HG03196 (cell line): ENCODE results near the gene GNG7.
"Not testable (repeated sequence)": the region's sequence is repeated elsewhere in the genome, so short reads cannot be mapped to it uniquely, and the experiment has no call there.

Experiments
- ATAC-seq: cut with Tn5 transposase; IDR thresholded peaks from one replicate; pipeline ENCODE4 v1.9.1; 2021; ENCODE audit not compliant: unreplicated experiment

The GNG7 gene

GRCh38 chr19:2646866-2647535, 55.5 kb downstream of the GNG7 start:
- ATAC-seq, result no peak

DNA sequence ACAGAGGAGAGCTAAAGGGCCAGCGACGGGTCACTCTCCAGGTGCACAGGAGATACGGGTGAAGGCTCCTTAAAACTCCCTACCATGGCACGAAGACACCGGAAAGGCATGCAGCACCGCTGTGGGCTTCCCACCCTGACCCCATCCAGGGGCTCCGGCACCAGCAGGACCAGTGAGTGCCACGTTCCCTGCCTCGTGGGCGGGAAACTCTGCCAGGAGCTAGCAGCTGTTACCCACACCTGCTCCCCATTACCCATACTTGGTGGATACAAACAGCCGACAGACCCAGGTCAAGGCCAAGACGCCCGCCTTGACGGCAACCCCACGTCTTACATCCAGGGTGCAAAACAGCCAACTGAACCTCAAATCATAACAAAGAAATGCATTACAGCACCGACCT, 56.7 kb downstream of the GNG7 start:
- ATAC-seq, result no peak

- ATAC-seq, result not testable (repeated sequence)
Measured at GRCh38 chr19:2643123-2643737, 59.3 kb downstream of the GNG7 start.

GRCh38 chr19:2641332-2641698, 61.2 kb downstream of the GNG7 start:
- no peak for ATAC-seq

DNA sequence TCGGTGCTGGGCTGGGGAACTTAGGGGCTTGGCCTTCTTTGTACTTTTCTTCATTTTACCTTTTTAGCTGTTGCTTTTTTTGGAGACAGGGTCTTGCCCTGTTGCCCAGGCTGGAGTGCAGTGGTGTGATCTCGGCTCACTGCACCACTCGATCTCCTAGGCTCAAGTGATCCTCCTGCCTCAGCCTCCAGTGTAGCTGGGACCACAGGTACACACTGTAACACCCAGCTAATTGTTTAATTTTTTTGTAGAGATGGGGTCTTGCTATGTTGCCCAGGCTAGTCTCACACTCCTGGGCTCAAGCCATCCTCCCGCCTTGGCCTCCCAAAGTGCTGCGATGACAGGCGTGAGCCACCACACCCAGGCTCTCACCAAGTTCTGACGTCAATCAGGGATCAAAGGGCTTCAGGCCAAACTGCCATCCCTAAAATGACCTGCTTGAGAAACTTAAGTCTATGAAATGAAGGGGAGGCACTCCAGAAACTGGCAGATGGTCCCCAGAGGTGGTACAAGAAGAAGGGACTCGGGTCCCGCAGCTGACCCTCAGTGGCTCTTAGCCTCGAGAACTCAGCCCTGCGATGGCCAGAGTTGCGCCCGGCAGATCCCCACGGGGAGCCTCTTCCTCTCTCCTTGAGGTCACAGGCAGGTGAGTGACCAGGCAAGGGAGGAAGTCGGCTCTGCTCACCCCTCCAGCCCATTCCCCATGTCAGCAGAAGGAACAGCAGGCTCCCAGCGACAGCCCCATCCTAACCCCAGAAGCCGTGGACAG, 61.7 kb downstream of the GNG7 start:
- ATAC-seq, result no peak

DNA sequence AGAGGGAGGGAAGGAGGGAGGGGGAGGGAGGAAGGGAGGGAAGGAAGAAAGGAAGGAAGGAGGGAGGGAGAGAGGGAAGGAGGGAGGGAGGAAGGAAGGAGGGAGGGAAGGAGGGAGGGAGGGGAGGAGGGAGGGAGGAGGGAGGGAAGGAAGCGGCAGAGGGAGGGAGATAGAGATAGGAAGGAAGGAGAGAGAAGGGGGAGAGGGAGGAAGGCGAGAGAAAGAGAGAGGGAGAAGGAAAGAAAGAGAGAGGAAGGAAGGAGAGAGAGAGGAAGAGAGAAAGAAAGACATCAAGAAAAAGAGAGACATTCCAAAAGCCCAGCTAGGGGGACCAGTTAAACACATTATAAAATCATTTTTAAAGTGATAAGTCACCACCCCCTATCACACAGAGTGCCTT, 62.5 kb downstream of the GNG7 start:
- no peak for ATAC-seq

DNA sequence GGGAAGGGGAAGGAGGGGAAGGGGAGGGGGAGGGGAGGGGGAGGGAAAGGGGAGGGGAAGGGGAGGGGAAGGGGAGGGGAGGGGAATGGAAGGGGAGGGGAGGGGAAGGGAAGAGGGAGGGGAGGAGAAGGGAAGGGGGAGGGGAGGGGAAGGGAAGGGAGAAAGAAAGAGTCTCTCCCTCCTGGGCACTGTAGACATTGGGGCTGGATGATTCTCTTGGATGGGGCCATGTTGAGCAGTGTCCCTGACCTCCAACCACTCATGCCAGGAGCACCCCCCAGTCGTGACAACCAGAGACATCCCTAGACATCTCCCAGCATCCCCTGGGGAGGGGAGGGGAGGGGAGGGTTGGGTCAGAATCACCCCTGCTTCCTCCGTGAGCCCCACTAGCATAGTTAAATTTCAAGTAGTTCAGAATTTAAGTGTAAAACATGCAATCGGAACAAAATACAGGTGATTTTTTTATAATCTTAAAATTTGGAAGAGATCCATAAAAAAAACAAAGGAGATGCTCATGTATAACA, 64.0 kb downstream of the GNG7 start:
- no peak for ATAC-seq

GRCh38 chr19:2636897-2637683, 65.4 kb downstream of the GNG7 start:
- ATAC-seq, result no peak

DNA sequence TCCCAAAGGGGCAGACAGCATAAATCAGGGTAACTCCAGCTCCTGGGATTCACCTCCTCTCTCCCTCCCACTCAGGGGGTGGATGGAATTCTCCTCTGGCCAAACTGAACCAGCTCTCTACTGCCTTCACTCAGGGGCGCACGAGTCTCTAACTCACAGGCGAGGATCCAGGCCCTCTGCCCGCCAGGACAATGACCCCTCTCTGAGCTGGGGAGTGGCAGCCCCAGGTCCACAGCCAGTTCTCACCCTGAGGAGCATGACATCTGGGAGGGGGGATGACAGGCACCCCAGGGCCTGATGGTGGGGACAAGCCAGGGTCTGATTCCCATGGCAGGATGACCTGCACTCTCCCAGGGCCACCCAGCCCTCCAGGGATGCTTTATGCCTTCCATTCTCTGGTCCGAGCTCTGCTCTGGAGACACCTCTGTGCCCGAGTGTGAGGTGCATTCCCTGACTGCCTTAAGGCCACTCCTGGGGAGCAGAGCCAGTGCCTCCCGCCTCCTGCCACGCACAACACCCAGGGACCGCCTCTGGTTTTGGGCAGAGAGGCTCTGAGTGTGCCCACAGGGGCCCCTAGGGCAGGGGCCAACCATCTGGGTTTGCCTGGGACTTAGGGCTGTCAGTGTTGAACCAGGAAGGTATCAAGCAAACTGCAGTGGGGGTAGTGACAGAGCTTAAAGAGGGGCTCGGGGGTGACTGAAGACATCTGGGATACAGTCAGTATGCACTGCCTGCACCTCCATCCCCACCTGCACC, 66.2 kb downstream of the GNG7 start:
- no peak for ATAC-seq

DNA sequence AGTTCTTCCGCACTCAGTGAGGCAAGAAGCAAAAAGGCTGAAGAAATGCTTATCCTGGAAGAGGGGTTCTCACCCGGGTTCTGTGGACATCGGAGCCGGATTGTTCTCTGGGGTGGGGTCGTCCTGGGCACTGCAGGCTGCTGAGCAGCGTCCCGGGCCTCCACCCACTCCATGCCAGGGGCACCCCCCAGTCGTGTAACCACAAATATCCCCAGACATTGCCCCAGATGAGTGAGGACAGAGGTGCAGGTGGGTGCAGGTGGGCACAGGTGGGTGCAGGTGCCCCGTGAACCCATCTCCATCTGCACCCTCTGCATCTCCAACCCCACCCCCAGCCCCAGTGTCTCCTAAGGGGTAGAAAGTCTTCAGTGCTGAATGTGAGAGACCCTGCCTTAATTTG, 67.5 kb downstream of the GNG7 start:
- ATAC-seq, result no peak

DNA sequence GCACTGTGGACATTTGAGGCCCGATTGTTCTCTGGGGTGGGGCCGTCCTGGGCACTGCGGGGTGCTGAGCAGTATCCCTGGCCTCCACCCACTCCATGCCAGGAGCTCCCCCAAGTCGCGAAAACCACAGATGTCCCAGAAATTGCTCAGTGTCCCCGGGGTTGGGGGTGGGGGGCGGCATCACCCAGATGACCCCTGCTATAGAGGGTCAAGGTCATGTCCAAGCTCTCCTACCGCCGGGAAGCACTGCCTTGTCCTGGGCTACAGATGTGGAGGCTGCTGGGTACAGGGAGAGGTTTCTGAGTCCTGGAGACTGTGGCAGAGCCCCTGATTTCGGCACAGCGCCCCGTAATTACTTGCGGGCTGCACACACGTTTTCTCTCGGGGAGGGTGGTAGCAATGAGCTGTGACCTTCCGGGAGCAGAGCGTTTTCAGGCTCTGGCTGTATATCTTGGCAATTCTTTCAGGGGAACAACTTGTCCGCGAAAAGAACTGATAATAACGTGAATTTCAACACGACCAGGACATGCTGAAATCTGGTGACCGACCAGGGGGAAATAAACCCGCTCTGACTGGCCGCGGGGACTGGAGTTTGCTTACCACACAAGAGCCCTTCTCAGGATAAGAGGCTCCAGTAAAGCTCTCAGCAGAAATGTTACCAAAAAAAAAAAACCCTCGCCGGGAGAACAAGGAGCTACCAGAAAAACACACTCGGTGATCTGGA, 68.1 kb downstream of the GNG7 start:
- no peak for ATAC-seq

- ATAC-seq, result no peak
Measured at GRCh38 chr19:2633693-2634075, 68.8 kb downstream of the GNG7 start.

- ATAC-seq, result no peak
Measured at GRCh38 chr19:2631213-2631821, 71.2 kb downstream of the GNG7 start.

DNA sequence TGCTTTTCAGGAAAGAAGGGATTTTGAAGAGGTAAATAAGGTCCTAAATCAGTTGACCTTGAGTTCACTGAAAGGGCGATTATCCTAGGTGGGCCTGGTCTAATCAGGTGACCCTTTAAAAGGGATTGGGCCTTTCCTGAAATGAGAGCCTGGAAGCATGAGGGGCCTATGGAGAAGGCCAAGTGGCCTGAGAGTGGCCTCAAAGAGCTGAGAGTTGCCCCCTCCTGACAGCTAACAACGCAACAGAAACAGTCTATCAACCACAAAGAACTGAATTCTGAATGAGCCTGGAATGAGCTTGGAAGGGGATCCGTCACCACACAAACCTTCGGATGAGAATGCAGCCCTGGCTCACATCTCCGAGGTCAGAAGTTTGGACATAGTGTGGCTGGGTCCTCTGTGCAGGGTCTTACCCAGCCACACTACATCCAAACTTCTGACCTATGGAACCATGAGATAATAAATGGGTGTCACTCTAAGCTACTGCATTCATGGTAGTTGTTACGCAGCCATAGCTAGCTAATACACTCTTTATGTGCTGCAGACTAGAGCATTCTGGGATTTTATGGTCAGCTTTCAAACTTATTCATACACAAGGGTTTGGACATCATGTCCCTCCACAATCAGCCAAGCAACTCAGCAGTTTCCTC, 72.0 kb downstream of the GNG7 start:
- no peak for ATAC-seq

GRCh38 chr19:2629491-2630351, 72.8 kb downstream of the GNG7 start:
- ATAC-seq, result no peak

DNA sequence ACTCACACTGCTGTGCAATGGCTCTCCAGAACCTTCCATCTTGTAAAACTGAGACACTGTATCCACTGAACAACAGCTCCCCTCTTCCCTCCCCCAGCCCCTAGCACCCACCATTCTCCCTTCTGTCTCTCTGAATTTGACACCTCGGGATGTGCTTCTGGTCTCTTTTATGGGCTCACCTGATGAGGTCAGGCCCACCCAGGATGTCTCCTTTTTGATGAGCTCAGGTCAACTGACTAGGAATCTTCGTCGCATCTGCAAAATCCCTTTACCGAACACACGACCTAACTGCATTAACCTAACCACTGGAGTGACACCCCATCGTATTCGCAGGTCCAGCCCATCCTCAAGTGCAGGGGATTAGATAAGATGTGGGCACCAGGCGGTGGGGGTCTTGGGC, 73.9 kb downstream of the GNG7 start:
- no peak for ATAC-seq

GRCh38 chr19:2627855-2628254, 74.6 kb downstream of the GNG7 start:
- ATAC-seq, result no peak

GRCh38 chr19:2627319-2627829, 75.1 kb downstream of the GNG7 start:
- peak; percentile 37 for ATAC-seq
